ENCODE measurements around the gene NCR2.

The NCR2 gene

DNA sequence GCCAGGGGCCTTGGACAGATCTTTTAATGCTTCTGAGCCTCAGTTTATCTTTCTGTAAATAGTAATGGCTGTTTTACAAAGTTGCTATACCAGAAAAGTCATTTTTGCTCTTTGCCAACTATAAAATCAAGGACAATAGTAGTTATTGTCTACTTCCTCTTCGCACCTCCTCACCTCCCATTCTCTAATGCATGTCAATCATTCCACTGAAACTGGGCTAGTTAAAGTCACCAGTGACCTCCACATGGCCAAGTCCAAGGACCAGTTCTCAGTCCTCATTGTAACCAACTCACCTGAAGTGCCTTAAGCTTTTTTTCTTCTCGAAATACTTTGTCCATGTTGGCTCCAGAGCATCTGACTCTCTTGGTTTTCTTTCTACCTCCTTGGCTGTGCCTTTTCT lies 51.2 kb downstream of the NCR2 start:
- ChIA-PET POLR2A (no interaction called here), CTCF (no interaction called here)
- TF ChIP-seq, protein P1, sequence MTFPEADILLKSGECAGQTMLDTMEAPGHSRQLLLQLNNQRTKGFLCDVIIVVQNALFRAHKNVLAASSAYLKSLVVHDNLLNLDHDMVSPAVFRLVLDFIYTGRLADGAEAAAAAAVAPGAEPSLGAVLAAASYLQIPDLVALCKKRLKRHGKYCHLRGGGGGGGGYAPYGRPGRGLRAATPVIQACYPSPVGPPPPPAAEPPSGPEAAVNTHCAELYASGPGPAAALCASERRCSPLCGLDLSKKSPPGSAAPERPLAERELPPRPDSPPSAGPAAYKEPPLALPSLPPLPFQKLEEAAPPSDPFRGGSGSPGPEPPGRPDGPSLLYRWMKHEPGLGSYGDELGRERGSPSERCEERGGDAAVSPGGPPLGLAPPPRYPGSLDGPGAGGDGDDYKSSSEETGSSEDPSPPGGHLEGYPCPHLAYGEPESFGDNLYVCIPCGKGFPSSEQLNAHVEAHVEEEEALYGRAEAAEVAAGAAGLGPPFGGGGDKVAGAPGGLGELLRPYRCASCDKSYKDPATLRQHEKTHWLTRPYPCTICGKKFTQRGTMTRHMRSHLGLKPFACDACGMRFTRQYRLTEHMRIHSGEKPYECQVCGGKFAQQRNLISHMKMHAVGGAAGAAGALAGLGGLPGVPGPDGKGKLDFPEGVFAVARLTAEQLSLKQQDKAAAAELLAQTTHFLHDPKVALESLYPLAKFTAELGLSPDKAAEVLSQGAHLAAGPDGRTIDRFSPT (tag by site-specific recombination; IDR thresholded peaks at IDR 0.05) = no peak
- TF ChIP-seq ZNF658 (tag by site-specific recombination; IDR thresholded peaks at IDR 0.05) = no peak
- no peak for TF ChIP-seq ZBTB8A (tag by site-specific recombination; IDR thresholded peaks at IDR 0.05)
- TF ChIP-seq OVOL3 (tag by site-specific recombination; IDR thresholded peaks at IDR 0.05) = no peak
- no peak for TF ChIP-seq ZNF292 (tag by site-specific recombination; IDR thresholded peaks at IDR 0.05; ENCODE audit: borderline replicate concordance, low read depth)
- TF ChIP-seq ZNF791 (tag by site-specific recombination; IDR thresholded peaks at IDR 0.05) = no peak
- no peak for TF ChIP-seq ZNF792 (tag by site-specific recombination; IDR thresholded peaks at IDR 0.05)
- TF ChIP-seq, protein P2, sequence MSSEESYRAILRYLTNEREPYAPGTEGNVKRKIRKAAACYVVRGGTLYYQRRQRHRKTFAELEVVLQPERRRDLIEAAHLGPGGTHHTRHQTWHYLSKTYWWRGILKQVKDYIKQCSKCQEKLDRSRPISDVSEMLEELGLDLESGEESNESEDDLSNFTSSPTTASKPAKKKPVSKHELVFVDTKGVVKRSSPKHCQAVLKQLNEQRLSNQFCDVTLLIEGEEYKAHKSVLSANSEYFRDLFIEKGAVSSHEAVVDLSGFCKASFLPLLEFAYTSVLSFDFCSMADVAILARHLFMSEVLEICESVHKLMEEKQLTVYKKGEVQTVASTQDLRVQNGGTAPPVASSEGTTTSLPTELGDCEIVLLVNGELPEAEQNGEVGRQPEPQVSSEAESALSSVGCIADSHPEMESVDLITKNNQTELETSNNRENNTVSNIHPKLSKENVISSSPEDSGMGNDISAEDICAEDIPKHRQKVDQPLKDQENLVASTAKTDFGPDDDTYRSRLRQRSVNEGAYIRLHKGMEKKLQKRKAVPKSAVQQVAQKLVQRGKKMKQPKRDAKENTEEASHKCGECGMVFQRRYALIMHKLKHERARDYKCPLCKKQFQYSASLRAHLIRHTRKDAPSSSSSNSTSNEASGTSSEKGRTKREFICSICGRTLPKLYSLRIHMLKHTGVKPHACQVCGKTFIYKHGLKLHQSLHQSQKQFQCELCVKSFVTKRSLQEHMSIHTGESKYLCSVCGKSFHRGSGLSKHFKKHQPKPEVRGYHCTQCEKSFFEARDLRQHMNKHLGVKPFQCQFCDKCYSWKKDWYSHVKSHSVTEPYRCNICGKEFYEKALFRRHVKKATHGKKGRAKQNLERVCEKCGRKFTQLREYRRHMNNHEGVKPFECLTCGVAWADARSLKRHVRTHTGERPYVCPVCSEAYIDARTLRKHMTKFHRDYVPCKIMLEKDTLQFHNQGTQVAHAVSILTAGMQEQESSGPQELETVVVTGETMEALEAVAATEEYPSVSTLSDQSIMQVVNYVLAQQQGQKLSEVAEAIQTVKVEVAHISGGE (tag by site-specific recombination; conservative IDR thresholded peaks at IDR 0.05; ENCODE audit: low read depth) = no peak
- no peak for TF ChIP-seq ZNF37A (tag by site-specific recombination; IDR thresholded peaks at IDR 0.05)
- TF ChIP-seq ZNF10 (tag by site-specific recombination; IDR thresholded peaks at IDR 0.05) = no peak
- TF ChIP-seq ZNF175 (tag by site-specific recombination; IDR thresholded peaks at IDR 0.05) = no peak
- no peak for TF ChIP-seq ZNF571 (tag by site-specific recombination; IDR thresholded peaks at IDR 0.05)
- TF ChIP-seq, protein P3, sequence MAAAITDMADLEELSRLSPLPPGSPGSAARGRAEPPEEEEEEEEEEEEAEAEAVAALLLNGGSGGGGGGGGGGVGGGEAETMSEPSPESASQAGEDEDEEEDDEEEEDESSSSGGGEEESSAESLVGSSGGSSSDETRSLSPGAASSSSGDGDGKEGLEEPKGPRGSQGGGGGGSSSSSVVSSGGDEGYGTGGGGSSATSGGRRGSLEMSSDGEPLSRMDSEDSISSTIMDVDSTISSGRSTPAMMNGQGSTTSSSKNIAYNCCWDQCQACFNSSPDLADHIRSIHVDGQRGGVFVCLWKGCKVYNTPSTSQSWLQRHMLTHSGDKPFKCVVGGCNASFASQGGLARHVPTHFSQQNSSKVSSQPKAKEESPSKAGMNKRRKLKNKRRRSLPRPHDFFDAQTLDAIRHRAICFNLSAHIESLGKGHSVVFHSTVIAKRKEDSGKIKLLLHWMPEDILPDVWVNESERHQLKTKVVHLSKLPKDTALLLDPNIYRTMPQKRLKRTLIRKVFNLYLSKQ (tag by site-specific recombination; IDR thresholded peaks at IDR 0.05; ENCODE audit: borderline replicate concordance) = no peak
- no peak for TF ChIP-seq ZNF391 (tag by site-specific recombination; IDR thresholded peaks at IDR 0.05; ENCODE audit: borderline replicate concordance, low read depth)
- TF ChIP-seq GLIS2 (tag by site-specific recombination; IDR thresholded peaks at IDR 0.05) = no peak
- TF ChIP-seq ZEB2 (tag by site-specific recombination; IDR thresholded peaks at IDR 0.05) = no peak
- TF ChIP-seq ZSCAN30 (tag by site-specific recombination; IDR thresholded peaks at IDR 0.05) = no peak
- no peak for TF ChIP-seq EGR2 (tag by site-specific recombination; IDR thresholded peaks at IDR 0.05; ENCODE audit: low read depth)
- TF ChIP-seq ZNF549 (tag by site-specific recombination; IDR thresholded peaks at IDR 0.05) = no peak
- TF ChIP-seq ZBTB21 (tag by site-specific recombination; IDR thresholded peaks at IDR 0.05) = no peak

DNA sequence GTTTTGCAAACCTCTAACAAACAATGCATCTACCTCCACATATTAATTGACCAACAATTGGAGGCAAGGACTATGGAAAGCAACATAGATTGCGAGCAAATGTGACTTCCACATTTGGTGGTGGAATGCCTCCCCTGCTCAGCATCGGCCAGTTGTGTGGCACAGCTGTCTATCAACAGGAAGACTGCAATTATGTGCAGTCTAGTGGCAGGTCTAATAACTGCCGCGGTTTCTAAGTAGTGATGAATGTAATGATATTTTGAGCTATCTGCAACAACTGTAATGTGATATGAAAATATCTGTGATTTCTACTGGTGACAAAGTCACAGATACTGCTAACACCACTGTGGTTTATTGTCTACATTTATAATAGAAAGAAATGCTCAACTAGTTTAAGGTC lies 56.8 kb downstream of the NCR2 start:
- no peak overlapping the region for H3K4me3 ChIP-seq (ENCODE audit: low read depth, low read length)
- no peak for TF ChIP-seq ZNF2 (tag by site-specific recombination; IDR thresholded peaks at IDR 0.05)
- TF ChIP-seq, protein P1 (tag by site-specific recombination; IDR thresholded peaks at IDR 0.05) = no peak
- TF ChIP-seq ZNF221 (tag by site-specific recombination; IDR thresholded peaks at IDR 0.05; ENCODE audit: borderline replicate concordance) = no peak
- TF ChIP-seq KLF8 (tag by site-specific recombination; IDR thresholded peaks at IDR 0.05) = no peak
- TF ChIP-seq ZNF248 (tag by site-specific recombination; IDR thresholded peaks at IDR 0.05) = no peak
- TF ChIP-seq ZNF785 (tag by site-specific recombination; IDR thresholded peaks at IDR 0.05) = no peak
- TF ChIP-seq ZNF23 (tag by site-specific recombination; IDR thresholded peaks at IDR 0.05; ENCODE audit: borderline replicate concordance) = no peak
- no peak for TF ChIP-seq ZNF140 (tag by site-specific recombination; IDR thresholded peaks at IDR 0.05)

More for the DNA sequence above, 51.2 kb downstream of the NCR2 start:
- H3K4me1 ChIP-seq (ENCODE audit: control insufficient read depth, insufficient read depth, low read length) = no peaks in the 10 kb centered on the region
- H3K27ac ChIP-seq (ENCODE audit: extremely low read depth, low read depth, low read length) = no peak overlapping the region
- no peaks in the 10 kb centered on the region for H3K9me3 ChIP-seq (ENCODE audit: control insufficient read depth, insufficient read depth, low read depth, low read length)
- H3K4me3 ChIP-seq (ENCODE audit: low read depth, low read length) = no peak overlapping the region
- no peaks in the 10 kb centered on the region for H3K36me3 ChIP-seq (ENCODE audit: control insufficient read depth in 2 of 2, insufficient read depth in 1 of 2, low read length in 2 of 2)

More for the DNA sequence above, 56.8 kb downstream of the NCR2 start:
- Histone ChIP-seq H3K9me3 (ENCODE audit: control insufficient read depth, insufficient read depth, low read depth, low read length) (no peaks in the 10 kb centered on the region), H3K36me3 (ENCODE audit: control insufficient read depth in 2 of 2, insufficient read depth in 1 of 2, low read length in 2 of 2) (no peaks in the 10 kb centered on the region), H3K27ac (ENCODE audit: extremely low read depth, low read depth, low read length) (no peak overlapping the region), H3K4me1 (ENCODE audit: control insufficient read depth, insufficient read depth, low read length) (no peaks in the 10 kb centered on the region)
- ChIA-PET POLR2A (no interaction called here), CTCF (interaction anchor here (1.5 to 1.6 kb wide), 2 partner anchors 24 to 33 kb away, joined by 7 to 9 read pairs; no protein-coding TSS in a partner anchor)

Data from HEK293 (cell line).